GM19328 (cell line): ENCODE results near the gene DGKB.

Source experiments
- ATAC-seq: cut with Tn5 transposase; IDR thresholded peaks from one replicate; pipeline ENCODE4 v1.9.1; 2021; ENCODE audit warnings: mild to moderate bottlenecking, moderate library complexity; ENCODE audit not compliant: unreplicated experiment

DGKB gene

GRCh38 chr7:14761510-14762296 lies 140.8 kb downstream of the DGKB start:
- no peak for ATAC-seq

- no peak for ATAC-seq
Measured at GRCh38 chr7:14760730-14761478, 141.6 kb downstream of the DGKB start.

- ATAC-seq, result no peak
Measured at GRCh38 chr7:14759785-14760184, 142.8 kb downstream of the DGKB start.

- no peak for ATAC-seq
Measured at GRCh38 chr7:14754631-14755030, 147.9 kb downstream of the DGKB start.

GRCh38 chr7:14752301-14752700 lies 150.2 kb downstream of the DGKB start:
- ATAC-seq, result no peak

- ATAC-seq, result no peak
Measured at GRCh38 chr7:14751461-14751860, 151.1 kb downstream of the DGKB start.

GRCh38 chr7:14748461-14748860 lies 154.1 kb downstream of the DGKB start:
- no peak for ATAC-seq

- ATAC-seq, result no peak
Measured at GRCh38 chr7:14747701-14748100, 154.8 kb downstream of the DGKB start.

GRCh38 chr7:14745076-14745475 lies 157.5 kb downstream of the DGKB start:
- no peak for ATAC-seq

- no peak for ATAC-seq
Measured at GRCh38 chr7:14740606-14741005, 161.9 kb downstream of the DGKB start.

- ATAC-seq, result no peak
Measured at GRCh38 chr7:14739841-14740185, 162.7 kb downstream of the DGKB start.

GRCh38 chr7:14739168-14739840 lies 163.2 kb downstream of the DGKB start:
- ATAC-seq, result no peak

GRCh38 chr7:14738086-14738485 lies 164.5 kb downstream of the DGKB start:
- no peak for ATAC-seq

GRCh38 chr7:14734839-14735321 lies 167.7 kb downstream of the DGKB start:
- ATAC-seq, result no peak

- no peak for ATAC-seq
Measured at GRCh38 chr7:14720785-14721184, 181.8 kb downstream of the DGKB start.

GRCh38 chr7:14717816-14718215 lies 184.7 kb downstream of the DGKB start:
- no peak for ATAC-seq

- no peak for ATAC-seq
Measured at GRCh38 chr7:14717169-14717568, 185.4 kb downstream of the DGKB start.

- ATAC-seq, result peak; percentile 92
Measured at GRCh38 chr7:14714161-14714728, 188.3 kb downstream of the DGKB start.

GRCh38 chr7:14698239-14698638 lies 204.3 kb downstream of the DGKB start:
- no peak for ATAC-seq

GRCh38 chr7:14697684-14698083 lies 204.9 kb downstream of the DGKB start:
- no peak for ATAC-seq

GRCh38 chr7:14691597-14692203 lies 210.9 kb downstream of the DGKB start:
- ATAC-seq, result no peak
